AG08395 (cell line): ENCODE measurements around the gene NSFL1C.

Experiments
- DNase-seq: peaks from one replicate; pipeline ENCODE4 v3.0.0; 2012; ENCODE audit warnings: mixed read lengths, low spot score

Gene NSFL1C

GRCh38 chr20:1484438-1485116 is 17.9 kb upstream of the NSFL1C start:
- DNase-seq: no peak

- DNase-seq: no peak
Measured at GRCh38 chr20:1479831-1480595, 13.4 kb upstream of the NSFL1C start.

GRCh38 chr20:1478566-1478965 is 11.9 kb upstream of the NSFL1C start:
- DNase-seq: peak; percentile 69

- DNase-seq: no peak
Measured at GRCh38 chr20:1477896-1478490, 11.3 kb upstream of the NSFL1C start.

- DNase-seq: no peak
Measured at GRCh38 chr20:1474817-1475603, 8.4 kb upstream of the NSFL1C start.

GRCh38 chr20:1474325-1474724 is 7.7 kb upstream of the NSFL1C start:
- no peak for DNase-seq

GRCh38 chr20:1473246-1474220 is 6.9 kb upstream of the NSFL1C start:
- no peak for DNase-seq

- DNase-seq: no peak
Measured at GRCh38 chr20:1472556-1473245, 6.1 kb upstream of the NSFL1C start.

- DNase-seq: no peak
Measured at GRCh38 chr20:1471242-1471641, 4.6 kb upstream of the NSFL1C start.

GRCh38 chr20:1469925-1470571 is 3.4 kb upstream of the NSFL1C start:
- DNase-seq: peak; percentile 87

GRCh38 chr20:1469306-1469905 is 2.8 kb upstream of the NSFL1C start:
- no peak for DNase-seq

- DNase-seq: no peak
Measured at GRCh38 chr20:1468117-1468624, 1.5 kb upstream of the NSFL1C start.

- no peak for DNase-seq
Measured at GRCh38 chr20:1467355-1468116, 887 bp upstream of the NSFL1C start.

GRCh38 chr20:1467082-1467354 is 369 bp upstream of the NSFL1C start:
- no peak for DNase-seq

- no peak for DNase-seq
Measured at GRCh38 chr20:1465470-1466210, 1.0 kb downstream of the NSFL1C start.

GRCh38 chr20:1463971-1464570 is 2.6 kb downstream of the NSFL1C start:
- DNase-seq: no peak

GRCh38 chr20:1462834-1463233 is 3.8 kb downstream of the NSFL1C start:
- DNase-seq: no peak

- no peak for DNase-seq
Measured at GRCh38 chr20:1462001-1462400, 4.6 kb downstream of the NSFL1C start.
